SU-DHL-6 (cell line): ENCODE data around the gene GRID1.
A peak's percentile ranks its signal among the peaks of the same experiment; 100 is the strongest.

Source experiments
- H2AFZ ChIP-seq: fragments of 200-600 bp; sonication (generic); 2 replicates; pipeline ENCODE4 v1.6.1; 2014; ENCODE audit warnings: low read depth, mild to moderate bottlenecking, moderate library complexity, mixed read lengths, antibody characterized with exemption, low read length; ENCODE audit not compliant: severe bottlenecking
- H3F3A ChIP-seq: fragments of 200-600 bp; shearing (Covaris generic); 2 replicates; pipeline ENCODE4 v1.6.0; 2016; ENCODE audit warnings: antibody characterized with exemption, mild to moderate bottlenecking; ENCODE audit not compliant: insufficient read depth
- H3K27ac ChIP-seq: fragments of 200-600 bp; sonication (generic); 2 replicates; pipeline ENCODE4 v1.5.1; 2016; ENCODE audit warnings: low read depth, mild to moderate bottlenecking, low read length, moderate library complexity, mixed read lengths
- H3K27me3 ChIP-seq: fragments of 200-600 bp; sonication (generic), shearing (Covaris generic); 2 replicates; pipeline ENCODE4 v1.6.0; 2014; ENCODE audit warnings: mild to moderate bottlenecking, low read length
- H3K36me3 ChIP-seq: fragments of 200-600 bp; sonication (generic); 2 replicates; pipeline ENCODE4 v1.6.1; 2014; ENCODE audit warnings: mild to moderate bottlenecking, low read length, mixed read lengths
- H3K4me2 ChIP-seq: fragments of 300-600, 200-600 bp; shearing (Covaris generic), sonication (generic); 2 replicates; pipeline ENCODE4 v1.6.0; 2014; ENCODE audit warnings: low read length, low read depth, mild to moderate bottlenecking; ENCODE audit not compliant: poor library complexity, severe bottlenecking
- H3K4me3 ChIP-seq: fragments of 200-600 bp; sonication (generic); 2 replicates; pipeline ENCODE4 v1.5.1; 2014; ENCODE audit warnings: antibody characterized with exemption, low read length, mild to moderate bottlenecking, mixed read lengths; ENCODE audit not compliant: insufficient read depth, poor library complexity, severe bottlenecking
- H3K79me2 ChIP-seq: fragments of 200-600 bp; sonication (generic); 2 replicates; pipeline ENCODE4 v1.6.1; 2014; ENCODE audit warnings: mild to moderate bottlenecking, low read length, moderate library complexity; ENCODE audit not compliant: insufficient read depth
- H3K9ac ChIP-seq: fragments of 200-600 bp; sonication (generic); 2 replicates; pipeline ENCODE4 v1.7.0; 2014; ENCODE audit warnings: mild to moderate bottlenecking, low read length
- H3K9me2 ChIP-seq: fragments of 200-600 bp; sonication (generic); replicated peaks from 2 replicates; pipeline ENCODE4 v1.6.1; 2014; ENCODE audit warnings: low read length; ENCODE audit not compliant: insufficient read depth
- H3K9me3 ChIP-seq: fragments of 200-600 bp; sonication (generic); 2 replicates; pipeline ENCODE4 v1.6.1; 2014; ENCODE audit warnings: low read length, mixed read lengths; ENCODE audit not compliant: insufficient read depth
- H4K20me1 ChIP-seq: fragments of 200-600 bp; sonication (generic); 2 replicates; pipeline ENCODE4 v1.6.1; 2014; ENCODE audit warnings: low read depth, mild to moderate bottlenecking, antibody characterized with exemption, low read length, moderate library complexity, mixed read lengths
- CTCF ChIP-seq: fragments of 200-600 bp; sonication (generic); IDR thresholded peaks from one replicate; pipeline ENCODE4 v1.5.1; 2017; ENCODE audit warnings: antibody characterized with exemption, mild to moderate bottlenecking, low read length, moderate library complexity; ENCODE audit not compliant: insufficient read depth, poor library complexity, severe bottlenecking
- EZH2phosphoT487 ChIP-seq: fragments of 200-600 bp; sonication (generic), shearing (Covaris generic); conservative IDR thresholded peaks from 2 replicates; pipeline ENCODE4 v1.6.1; 2018; ENCODE audit warnings: mild to moderate bottlenecking, antibody characterized with exemption, low read length, moderate library complexity, mixed read lengths

GRID1 gene

DNA sequence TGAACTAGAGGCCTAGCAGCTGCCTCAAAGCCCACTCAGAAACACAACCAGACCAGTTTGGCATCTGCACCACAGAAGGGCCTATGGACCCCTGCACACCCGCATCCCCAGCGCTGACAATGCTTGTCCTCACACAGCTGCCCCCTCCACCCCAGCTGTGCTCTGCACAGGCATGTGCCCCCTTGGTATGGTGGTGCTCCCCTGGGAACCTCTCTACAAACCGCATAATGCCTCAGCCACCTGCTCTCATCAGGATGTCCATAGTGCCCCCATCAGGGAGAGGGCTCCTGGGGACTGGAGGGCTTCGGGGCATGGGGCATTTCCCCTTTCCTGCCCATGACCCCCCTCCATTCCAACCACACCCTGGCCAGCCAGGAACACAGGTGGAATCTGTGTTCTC, 347.5 kb downstream of the GRID1 start:
- Histone ChIP-seq H3F3A (no peaks in the 10 kb centered on the region), H2AFZ (no peak overlapping the region), H3K27me3 (no peaks in the 10 kb centered on the region), H3K9ac (no peak overlapping the region), H3K9me2 (no peaks in the 10 kb centered on the region), H3K4me2 (no peak overlapping the region), H3K27ac (peak overlapping the region; percentile 49), H3K36me3 (no peaks in the 10 kb centered on the region), H3K79me2 (no peaks in the 10 kb centered on the region), H4K20me1 (no peaks in the 10 kb centered on the region), H3K4me3 (no peak overlapping the region), H3K9me3 (no peaks in the 10 kb centered on the region)
- TF ChIP-seq CTCF (no peak), EZH2phosphoT487 (no peak)

DNA sequence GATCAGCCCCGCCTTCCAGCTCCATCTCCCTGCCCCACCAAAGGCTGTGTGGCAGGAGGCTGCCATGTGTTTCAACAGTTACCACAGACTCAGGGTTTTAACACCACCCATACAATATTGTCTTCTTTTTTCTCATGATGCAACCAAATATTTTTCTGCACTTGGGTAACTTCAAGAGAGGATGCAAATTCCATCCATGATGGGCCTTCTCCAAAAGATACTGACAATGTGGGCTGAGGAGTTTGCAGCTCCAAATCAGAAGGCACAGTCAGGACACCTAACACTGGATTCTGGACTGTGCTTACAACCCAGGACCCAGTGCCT, 347.9 kb downstream of the GRID1 start:
- H3K9ac ChIP-seq: no peak overlapping the region
- H3F3A ChIP-seq: no peaks in the 10 kb centered on the region
- H3K4me2 ChIP-seq: peak overlapping the region; percentile 14
- no peak overlapping the region for H3K4me3 ChIP-seq
- no peaks in the 10 kb centered on the region for H3K9me3 ChIP-seq
- no peak overlapping the region for H2AFZ ChIP-seq
- no peaks in the 10 kb centered on the region for H3K79me2 ChIP-seq
- peak overlapping the region; percentile 49 for H3K27ac ChIP-seq
- H3K36me3 ChIP-seq: no peaks in the 10 kb centered on the region
- no peaks in the 10 kb centered on the region for H3K9me2 ChIP-seq
- TF ChIP-seq CTCF: no peak
- TF ChIP-seq EZH2phosphoT487: no peak
- H4K20me1 ChIP-seq: no peaks in the 10 kb centered on the region
- no peaks in the 10 kb centered on the region for H3K27me3 ChIP-seq

DNA sequence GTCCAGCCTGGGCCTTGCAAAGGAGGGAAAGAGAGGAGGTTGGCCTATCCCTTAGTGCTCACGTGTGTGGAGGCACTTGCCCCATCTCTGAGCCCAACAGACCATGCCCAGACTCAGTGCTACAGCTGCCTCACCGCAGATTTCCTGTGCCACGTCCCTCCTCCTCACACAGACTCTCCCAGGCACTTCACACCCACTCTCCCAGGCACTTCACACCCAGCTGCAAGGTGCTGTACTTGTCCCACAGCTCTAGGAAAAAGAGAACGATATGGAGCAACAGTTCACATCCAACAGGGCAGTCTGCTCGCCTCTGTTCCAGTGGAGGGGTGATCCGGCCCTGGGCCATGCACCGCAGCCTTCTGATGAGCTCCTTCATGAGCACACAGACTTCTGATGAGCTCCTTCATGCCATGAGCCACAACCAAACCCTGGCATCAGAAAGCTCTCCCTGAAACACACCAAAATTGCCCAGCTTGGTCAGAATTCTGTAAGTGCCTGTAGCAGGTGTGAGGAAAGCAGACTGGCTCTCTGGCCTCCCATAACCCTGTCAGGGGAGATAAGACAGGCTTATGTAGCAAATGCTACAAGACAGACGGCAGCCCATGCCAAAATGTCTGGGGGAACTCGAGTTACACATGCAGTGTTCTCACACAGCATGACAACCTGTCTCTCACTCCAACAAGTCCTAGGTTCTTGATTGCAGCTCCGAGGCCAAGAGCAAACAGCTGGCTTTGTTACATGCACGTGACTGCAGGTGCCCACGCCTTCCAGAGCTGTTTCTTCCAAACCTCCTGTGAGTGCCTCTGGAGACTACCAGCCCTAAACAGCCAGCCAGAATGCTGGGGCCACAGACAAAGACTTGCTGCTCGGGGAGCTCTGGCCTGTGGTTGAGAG, 348.5 kb downstream of the GRID1 start:
- Histone ChIP-seq H3K27ac (peak overlapping the region; percentile 49), H3K4me3 (no peak overlapping the region), H4K20me1 (no peaks in the 10 kb centered on the region), H3K36me3 (no peaks in the 10 kb centered on the region), H3K4me2 (peak overlapping the region; percentile 30), H3K9ac (peak overlapping the region; percentile 6; the same call in 1 of the 2 replicates), H3K9me3 (no peaks in the 10 kb centered on the region), H3K27me3 (no peaks in the 10 kb centered on the region), H3F3A (no peaks in the 10 kb centered on the region), H2AFZ (no peak overlapping the region), H3K9me2 (no peaks in the 10 kb centered on the region), H3K79me2 (no peaks in the 10 kb centered on the region)
- no peak for TF ChIP-seq EZH2phosphoT487
- no peak for TF ChIP-seq CTCF
